Effector memory CD8-positive, alpha-beta T cell (primary cell): Measurements from ENCODE around the gene SEMA6A.

Source experiments
- ATAC-seq: fragments of 150-1000 bp; cut with Tn5 transposase; replicated peaks from 2 replicates; pipeline ENCODE4 v1.10.0; 2021; ENCODE audit warnings: mild to moderate bottlenecking, moderate library complexity
- DNase-seq, 3 experiments: peaks; one replicate each; pipeline ENCODE4 v3.0.0; 2021
- H3K27ac Mint-ChIP-seq, 2 donors: one replicate each; pipeline ENCODE4 v1.8.0; 2022; ENCODE audit warnings: mild to moderate bottlenecking in 2 of 2, mixed read lengths in 2 of 2, moderate library complexity in 2 of 2
- H3K27me3 Mint-ChIP-seq, 2 donors: one replicate each; pipeline ENCODE4 v1.8.0; 2022; ENCODE audit warnings: mixed read lengths in 2 of 2
- H3K36me3 Mint-ChIP-seq: one replicate; pipeline ENCODE4 v1.8.0; 2022; ENCODE audit warnings: mild to moderate bottlenecking, moderate library complexity, mixed read lengths; ENCODE audit not compliant: insufficient read depth
- H3K4me1 Mint-ChIP-seq, 2 donors: one replicate each; pipeline ENCODE4 v1.8.0; 2022; ENCODE audit warnings: low read depth in 2 of 2, mixed read lengths in 2 of 2
- H3K4me3 Mint-ChIP-seq, 2 donors: one replicate each; pipeline ENCODE4 v1.8.0; 2022; ENCODE audit warnings: mild to moderate bottlenecking in 2 of 2, mixed read lengths in 2 of 2, moderate library complexity in 2 of 2
- H3K9me3 Mint-ChIP-seq, 2 donors: one replicate each; pipeline ENCODE4 v1.8.0; 2022; ENCODE audit warnings: mixed read lengths in 2 of 2

SEMA6A gene

DNA sequence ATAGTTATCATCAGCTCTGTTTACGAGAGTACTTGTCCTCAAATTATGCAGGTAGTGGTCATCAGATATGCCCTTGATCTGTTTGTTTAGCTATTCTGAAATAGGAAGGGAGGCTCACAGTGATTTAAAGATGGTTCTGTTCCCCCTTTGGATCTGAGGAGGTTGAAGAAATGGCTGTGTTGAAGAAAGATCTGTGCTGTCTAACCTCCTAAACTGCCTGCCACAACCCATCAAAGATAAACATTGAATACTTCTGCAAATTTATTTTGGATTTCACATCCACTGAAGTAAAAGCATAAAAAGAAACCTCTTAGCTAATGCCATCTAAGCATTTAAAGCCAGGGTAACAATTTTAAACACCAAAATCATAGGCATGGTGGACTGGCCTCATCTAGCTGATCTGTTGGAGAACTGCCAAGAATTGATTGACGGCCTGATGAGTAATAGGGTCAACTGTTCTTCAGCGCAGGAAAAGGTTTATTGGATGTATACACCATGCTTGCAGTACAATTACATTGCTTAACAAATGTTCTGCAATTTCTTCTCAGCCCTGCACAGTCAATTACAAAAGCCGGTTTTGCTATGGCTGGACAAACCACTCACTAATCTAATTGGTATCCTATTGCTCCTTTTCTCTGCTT is 97.6 kb downstream of the SEMA6A start:
- no peak for ATAC-seq
- peaks cover 2 to 9% of the 10 kb centered on the region in 2 donors for H3K9me3 Mint-ChIP-seq
- no peak for DNase-seq
- no peaks in the 10 kb centered on the region for H3K4me1 Mint-ChIP-seq
- H3K36me3 Mint-ChIP-seq: no peaks in the 10 kb centered on the region
- H3K4me3 Mint-ChIP-seq: no peak overlapping the region
- no peaks in the 10 kb centered on the region for H3K27me3 Mint-ChIP-seq
- no peak overlapping the region for H3K27ac Mint-ChIP-seq

- Mint-ChIP-seq H3K4me1 (no peaks in the 10 kb centered on the region), H3K27me3 (no peaks in the 10 kb centered on the region), H3K4me3 (no peak overlapping the region), H3K27ac (no peak overlapping the region), H3K36me3 (no peaks in the 10 kb centered on the region), H3K9me3 (peaks cover 2 to 9% of the 10 kb centered on the region in 2 donors)
- ATAC-seq (no peak), DNase-seq (no peak)
Observed at GRCh38 chr5:116475338-116475737, 99.3 kb downstream of the SEMA6A start.

GRCh38 chr5:116473706-116474105 is 100.9 kb downstream of the SEMA6A start:
- H3K36me3 Mint-ChIP-seq: no peaks in the 10 kb centered on the region
- no peaks in the 10 kb centered on the region for H3K27me3 Mint-ChIP-seq
- ATAC-seq (no peak), DNase-seq (no peak)
- H3K9me3 Mint-ChIP-seq: peaks cover 2 to 9% of the 10 kb centered on the region in 2 donors
- no peak overlapping the region for H3K4me3 Mint-ChIP-seq
- H3K4me1 Mint-ChIP-seq: no peaks in the 10 kb centered on the region
- no peak overlapping the region for H3K27ac Mint-ChIP-seq

DNA sequence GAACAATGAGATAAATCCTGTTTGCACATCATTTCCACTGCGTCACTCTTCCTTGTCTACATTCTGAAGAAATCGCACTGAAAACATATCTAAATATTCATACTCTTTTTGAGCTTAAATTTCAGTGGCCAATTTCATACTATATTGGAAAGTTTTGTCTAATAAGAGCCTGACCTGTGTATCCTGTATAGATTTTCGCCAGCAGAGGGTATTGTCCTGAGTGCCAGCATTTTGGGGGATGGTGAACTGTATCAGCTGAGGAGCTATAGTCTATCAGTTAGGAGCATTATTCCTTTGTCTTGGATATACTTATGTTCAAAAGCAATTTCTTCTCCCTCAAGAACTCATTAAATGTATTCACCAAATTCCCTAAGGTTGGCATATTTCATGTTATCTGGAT is 102.3 kb downstream of the SEMA6A start:
- Mint-ChIP-seq H3K27me3 (no peaks in the 10 kb centered on the region), H3K4me3 (no peak overlapping the region), H3K36me3 (no peaks in the 10 kb centered on the region), H3K9me3 (no peaks in the 10 kb centered on the region), H3K4me1 (no peaks in the 10 kb centered on the region), H3K27ac (no peak overlapping the region)
- DNase-seq: no peak
- no peak for ATAC-seq

DNA sequence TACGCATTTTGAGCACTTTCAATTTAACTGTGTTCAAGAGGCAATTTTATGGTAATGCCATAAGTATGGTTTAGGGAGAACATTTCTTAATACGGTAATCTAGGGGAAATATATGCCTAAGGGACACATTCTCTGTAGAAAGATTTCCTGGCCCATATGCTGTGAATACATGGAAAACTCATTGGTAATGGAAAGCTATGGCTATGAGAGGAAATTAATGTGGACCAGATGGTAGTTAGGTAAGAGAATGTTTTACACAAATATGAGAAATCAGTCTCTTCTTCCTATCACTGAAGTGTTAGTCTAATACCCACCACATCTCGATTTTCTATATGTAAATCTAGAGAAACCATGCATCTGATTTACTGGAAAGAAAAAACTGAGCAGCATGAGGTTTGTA is 105.0 kb downstream of the SEMA6A start:
- H3K4me1 Mint-ChIP-seq: no peaks in the 10 kb centered on the region
- DNase-seq: no peak
- H3K27ac Mint-ChIP-seq: no peak overlapping the region
- H3K36me3 Mint-ChIP-seq: no peaks in the 10 kb centered on the region
- H3K27me3 Mint-ChIP-seq: no peaks in the 10 kb centered on the region
- H3K4me3 Mint-ChIP-seq: no peak overlapping the region
- ATAC-seq: no peak
- H3K9me3 Mint-ChIP-seq: peaks cover 0 to 2% of the 10 kb centered on the region in 2 donors

GRCh38 chr5:116468583-116468982 is 106.0 kb downstream of the SEMA6A start:
- no peaks in the 10 kb centered on the region for H3K36me3 Mint-ChIP-seq
- DNase-seq (no peak), ATAC-seq (no peak)
- H3K27ac Mint-ChIP-seq: no peak overlapping the region
- H3K27me3 Mint-ChIP-seq: no peaks in the 10 kb centered on the region
- H3K9me3 Mint-ChIP-seq: peaks cover 0 to 8% of the 10 kb centered on the region in 2 donors
- H3K4me1 Mint-ChIP-seq: no peaks in the 10 kb centered on the region
- H3K4me3 Mint-ChIP-seq: no peak overlapping the region

- ATAC-seq: no peak
- Mint-ChIP-seq H3K27me3 (no peaks in the 10 kb centered on the region), H3K27ac (no peak overlapping the region), H3K4me3 (no peak overlapping the region), H3K4me1 (no peaks in the 10 kb centered on the region), H3K9me3 (peaks cover 0 to 8% of the 10 kb centered on the region in 2 donors), H3K36me3 (no peaks in the 10 kb centered on the region)
- no peak for DNase-seq
Observed at GRCh38 chr5:116467465-116467843, 107.2 kb downstream of the SEMA6A start.

GRCh38 chr5:116466727-116467464 is 107.7 kb downstream of the SEMA6A start:
- ATAC-seq (no peak), DNase-seq (no peak)
- no peak overlapping the region for H3K4me3 Mint-ChIP-seq
- H3K4me1 Mint-ChIP-seq: no peaks in the 10 kb centered on the region
- no peaks in the 10 kb centered on the region for H3K36me3 Mint-ChIP-seq
- H3K27ac Mint-ChIP-seq: no peak overlapping the region
- no peaks in the 10 kb centered on the region for H3K27me3 Mint-ChIP-seq
- peaks cover 0 to 8% of the 10 kb centered on the region in 2 donors for H3K9me3 Mint-ChIP-seq

DNA sequence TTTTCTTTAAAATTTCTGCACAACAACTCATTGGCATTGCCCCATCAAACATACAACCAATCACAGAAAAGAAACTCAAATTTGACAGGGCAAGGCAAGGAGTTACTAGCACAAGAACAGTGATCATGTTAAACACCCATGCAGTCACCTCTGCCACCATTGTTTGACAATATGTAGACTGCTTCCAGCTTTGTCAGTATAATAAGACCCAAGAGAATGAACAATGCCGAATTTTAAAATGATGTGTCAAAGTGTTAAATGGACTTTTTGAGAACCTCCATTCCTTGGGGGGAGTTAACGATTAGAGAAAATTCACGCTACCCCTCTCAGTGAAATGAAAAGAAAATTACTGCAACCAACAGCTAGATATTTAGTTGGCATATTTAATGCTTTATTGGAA is 109.2 kb downstream of the SEMA6A start:
- no peak overlapping the region for H3K27ac Mint-ChIP-seq
- peaks cover 0 to 8% of the 10 kb centered on the region in 2 donors for H3K9me3 Mint-ChIP-seq
- ATAC-seq (no peak), DNase-seq (no peak)
- no peak overlapping the region for H3K4me3 Mint-ChIP-seq
- no peaks in the 10 kb centered on the region for H3K36me3 Mint-ChIP-seq
- H3K4me1 Mint-ChIP-seq: no peaks in the 10 kb centered on the region
- H3K27me3 Mint-ChIP-seq: no peaks in the 10 kb centered on the region

DNA sequence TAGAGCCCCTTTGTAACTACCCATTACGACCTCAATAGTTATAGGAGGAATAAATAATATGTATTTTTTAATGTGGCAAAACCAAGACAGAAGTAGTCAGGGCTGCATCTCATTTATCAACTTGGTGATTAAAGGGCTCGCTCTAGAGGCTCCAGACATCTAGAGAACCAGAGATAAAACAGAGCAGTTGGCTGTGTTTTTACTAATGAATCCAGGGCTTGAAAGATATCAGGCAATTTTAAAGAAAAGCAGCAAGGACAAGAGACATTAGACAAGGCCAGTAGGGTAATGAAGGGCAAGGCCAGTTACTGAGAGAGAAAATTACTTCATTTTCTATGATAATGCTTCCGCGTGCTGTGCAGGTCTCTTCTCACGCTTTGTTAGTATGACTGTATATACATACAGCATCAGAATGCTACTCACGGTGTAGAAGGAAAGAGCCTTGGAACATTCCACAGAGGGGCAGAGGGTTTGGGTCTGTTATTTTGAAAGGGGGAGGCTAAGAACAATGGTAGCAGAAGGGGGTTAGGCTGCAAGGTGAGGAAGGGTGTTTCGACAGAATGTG is 110.4 kb downstream of the SEMA6A start:
- no peak overlapping the region for H3K4me3 Mint-ChIP-seq
- no peaks in the 10 kb centered on the region for H3K4me1 Mint-ChIP-seq
- peaks cover 0 to 8% of the 10 kb centered on the region in 2 donors for H3K9me3 Mint-ChIP-seq
- H3K36me3 Mint-ChIP-seq: no peaks in the 10 kb centered on the region
- DNase-seq: no peak
- ATAC-seq: no peak
- H3K27ac Mint-ChIP-seq: no peak overlapping the region
- no peaks in the 10 kb centered on the region for H3K27me3 Mint-ChIP-seq

- Mint-ChIP-seq H3K27me3 (no peaks in the 10 kb centered on the region), H3K4me3 (no peak overlapping the region), H3K36me3 (no peaks in the 10 kb centered on the region), H3K4me1 (no peaks in the 10 kb centered on the region), H3K27ac (no peak overlapping the region), H3K9me3 (peaks cover 0 to 8% of the 10 kb centered on the region in 2 donors)
- no peak for ATAC-seq
- DNase-seq: no peak
Observed at GRCh38 chr5:116462500-116462899, 112.1 kb downstream of the SEMA6A start.

DNA sequence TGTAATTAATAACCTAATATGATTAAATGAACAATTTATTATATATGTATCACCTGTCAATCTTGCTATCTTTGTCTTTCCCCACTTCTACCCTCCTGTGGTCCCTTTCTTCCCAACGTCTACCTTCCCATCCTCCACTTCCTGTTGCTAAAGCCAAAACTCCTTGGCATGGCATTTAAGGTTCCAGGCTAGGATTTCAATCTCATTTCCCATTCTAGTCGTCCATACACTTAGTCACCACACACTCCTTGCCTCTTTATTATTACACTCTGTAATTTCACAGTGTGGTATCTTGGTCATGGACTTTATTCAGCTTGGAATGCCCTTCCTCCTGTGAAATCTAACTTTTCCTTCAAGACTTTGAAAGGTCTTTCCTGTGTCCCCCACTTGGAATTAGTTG is 115.3 kb downstream of the SEMA6A start:
- Mint-ChIP-seq H3K4me1 (no peaks in the 10 kb centered on the region), H3K4me3 (no peak overlapping the region), H3K9me3 (peaks cover 0 to 3% of the 10 kb centered on the region in 2 donors), H3K27ac (no peak overlapping the region), H3K27me3 (no peaks in the 10 kb centered on the region), H3K36me3 (no peaks in the 10 kb centered on the region)
- no peak for DNase-seq
- ATAC-seq: no peak

GRCh38 chr5:116457062-116457461 is 117.6 kb downstream of the SEMA6A start:
- H3K4me3 Mint-ChIP-seq: no peak overlapping the region
- no peak overlapping the region for H3K27ac Mint-ChIP-seq
- no peaks in the 10 kb centered on the region for H3K27me3 Mint-ChIP-seq
- H3K4me1 Mint-ChIP-seq: no peaks in the 10 kb centered on the region
- H3K9me3 Mint-ChIP-seq: no peaks in the 10 kb centered on the region
- no peaks in the 10 kb centered on the region for H3K36me3 Mint-ChIP-seq
- no peak for DNase-seq
- no peak for ATAC-seq

DNA sequence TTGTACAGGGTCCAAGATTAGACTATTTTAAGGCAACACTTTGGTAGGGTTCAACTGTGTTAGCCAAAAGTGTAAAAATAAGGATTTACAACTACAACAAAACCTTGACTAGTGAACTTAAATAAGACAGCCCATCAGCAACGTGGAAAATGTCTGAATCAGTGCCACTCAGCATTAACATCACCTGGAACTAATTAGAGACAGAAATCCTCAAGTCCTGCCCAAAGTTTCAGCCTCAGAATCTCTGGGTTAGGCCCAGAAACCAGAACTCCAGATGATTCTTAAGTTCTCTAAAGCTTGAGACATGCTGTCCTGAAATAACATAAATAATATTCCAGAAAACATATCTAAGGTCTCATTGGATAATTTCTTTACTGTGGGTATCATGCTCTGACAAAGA is 118.6 kb downstream of the SEMA6A start:
- Mint-ChIP-seq H3K4me1 (peaks cover 0 to under 1% of the 10 kb centered on the region in 2 donors), H3K4me3 (no peak overlapping the region), H3K27me3 (no peaks in the 10 kb centered on the region), H3K9me3 (no peaks in the 10 kb centered on the region), H3K36me3 (no peaks in the 10 kb centered on the region), H3K27ac (no peak overlapping the region)
- no peak for DNase-seq
- no peak for ATAC-seq
